GM19043 (cell line): ENCODE data around the gene EN2.

Source experiments
- ATAC-seq: cut with Tn5 transposase; IDR thresholded peaks from one replicate; pipeline ENCODE4 v1.9.1; 2021; ENCODE audit warnings: low read depth; ENCODE audit not compliant: unreplicated experiment

Gene EN2

GRCh38 chr7:155483868-155484325 lies 26.0 kb downstream of the EN2 start:
- no peak for ATAC-seq

- no peak for ATAC-seq
Observed at GRCh38 chr7:155484483-155485399, 26.8 kb downstream of the EN2 start.

- ATAC-seq, result no peak
Observed at GRCh38 chr7:155486783-155487508, 29.0 kb downstream of the EN2 start.

GRCh38 chr7:155487509-155488482 lies 29.9 kb downstream of the EN2 start:
- no peak for ATAC-seq

GRCh38 chr7:155488483-155489127 lies 30.7 kb downstream of the EN2 start:
- no peak for ATAC-seq

- no peak for ATAC-seq
Observed at GRCh38 chr7:155489158-155489840, 31.4 kb downstream of the EN2 start.

- no peak for ATAC-seq
Observed at GRCh38 chr7:155489862-155490696, 32.1 kb downstream of the EN2 start.

- ATAC-seq, result peak; percentile 97
Observed at GRCh38 chr7:155490697-155491628, 33.0 kb downstream of the EN2 start.

- no peak for ATAC-seq
Observed at GRCh38 chr7:155491812-155492211, 33.9 kb downstream of the EN2 start.

- ATAC-seq, result no peak
Observed at GRCh38 chr7:155493744-155494538, 36.0 kb downstream of the EN2 start.

GRCh38 chr7:155494551-155494950 lies 36.6 kb downstream of the EN2 start:
- ATAC-seq, result no peak

GRCh38 chr7:155495440-155496248 lies 37.7 kb downstream of the EN2 start:
- no peak for ATAC-seq

- ATAC-seq, result no peak
Observed at GRCh38 chr7:155496267-155497005, 38.5 kb downstream of the EN2 start.

GRCh38 chr7:155497149-155497901 lies 39.4 kb downstream of the EN2 start:
- ATAC-seq, result no peak

- no peak for ATAC-seq
Observed at GRCh38 chr7:155505422-155505793, 47.5 kb downstream of the EN2 start.
